ENCODE data around the gene TNIK.
A peak's percentile ranks its signal among the peaks of the same experiment; 100 is the strongest.

The TNIK gene
- total RNA-seq: 128 to 173 (median 167) reads per million in 3 donors

GRCh38 chr3:171459942-171460724 lies at the start of gene TNIK:
TSS of gene TNIK (minus strand) at chr3:171460405. CDS start at chr3:171460063, 342 bp downstream.
- no peaks in the 10 kb centered on the region for H3K9me3 ChIP-seq (ENCODE audit: control insufficient read depth, low read length)
- no peaks in the 10 kb centered on the region for H3K36me3 ChIP-seq (ENCODE audit: control insufficient read depth, insufficient read depth, low read length)
- peak; percentile 92 to 95 (median 93) for DNase-seq
- H3K27ac ChIP-seq (ENCODE audit: insufficient read depth, low read length, poor library complexity, severe bottlenecking): peak within 1 kb of the TSS; percentile 76
- H3K4me3 ChIP-seq (ENCODE audit: insufficient read depth, low read depth, low read length, poor library complexity, severe bottlenecking): peak within 1 kb of the TSS; percentile 84
- H3K4me1 ChIP-seq (ENCODE audit: control insufficient read depth, insufficient read depth, low read length, poor library complexity, severe bottlenecking): peaks cover 26% of the 10 kb centered on the region
- H3K27me3 ChIP-seq (replicated peaks; ENCODE audit: control insufficient read depth, insufficient read depth, low read length, poor library complexity, severe bottlenecking): no peaks in the 10 kb centered on the region

DNA sequence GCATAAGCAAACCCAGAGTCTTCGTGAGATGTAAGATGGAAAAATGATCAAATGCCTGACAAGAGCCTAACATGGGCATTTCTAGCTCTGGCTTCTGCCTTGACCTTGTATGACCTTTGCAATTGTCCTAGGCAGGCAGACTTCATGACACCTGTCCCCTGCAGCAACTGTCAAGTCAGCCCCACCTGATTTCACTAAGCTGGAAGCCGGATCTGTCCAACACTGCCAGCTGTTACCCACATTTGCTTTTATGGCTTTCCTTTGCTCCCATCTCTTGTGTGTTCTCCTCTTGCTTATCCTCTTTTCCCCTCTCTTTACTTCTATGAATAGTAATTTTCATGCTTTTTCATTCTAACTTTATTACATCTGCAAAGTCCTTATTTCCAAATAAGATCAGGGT lies 48.5 kb upstream of the TNIK start:
- Histone ChIP-seq H3K9me3 (ENCODE audit: control insufficient read depth, low read length) (no peaks in the 10 kb centered on the region), H3K36me3 (ENCODE audit: control insufficient read depth, insufficient read depth, low read length) (no peaks in the 10 kb centered on the region), H3K4me1 (ENCODE audit: control insufficient read depth, insufficient read depth, low read length, poor library complexity, severe bottlenecking) (no peaks in the 10 kb centered on the region), H3K4me3 (ENCODE audit: insufficient read depth, low read depth, low read length, poor library complexity, severe bottlenecking) (no peak overlapping the region), H3K27me3 (replicated peaks; ENCODE audit: control insufficient read depth, insufficient read depth, low read length, poor library complexity, severe bottlenecking) (no peaks in the 10 kb centered on the region), H3K27ac (ENCODE audit: insufficient read depth, low read length, poor library complexity, severe bottlenecking) (no peak overlapping the region)
- DNase-seq: no peak

DNA sequence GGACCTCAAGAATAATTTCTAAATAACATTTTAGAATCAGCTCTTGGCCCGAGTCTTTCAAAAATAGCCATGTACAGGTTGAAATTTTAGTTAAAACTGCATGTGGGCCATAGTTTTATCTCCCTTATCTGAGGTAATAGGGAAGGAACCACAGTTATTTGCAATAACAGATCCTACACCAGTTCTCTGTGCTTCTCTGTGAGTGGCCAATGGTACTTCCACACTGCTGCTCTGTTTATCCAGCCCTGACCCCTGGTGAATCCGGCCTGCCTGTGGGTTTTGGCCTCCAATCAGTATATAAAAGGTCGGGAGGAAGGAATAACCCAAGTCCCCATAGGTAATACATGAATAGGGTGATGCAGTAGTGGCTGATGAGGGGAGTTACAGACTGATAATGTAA lies 48.0 kb upstream of the TNIK start:
- no peaks in the 10 kb centered on the region for H3K36me3 ChIP-seq (ENCODE audit: control insufficient read depth, insufficient read depth, low read length)
- H3K4me3 ChIP-seq (ENCODE audit: insufficient read depth, low read depth, low read length, poor library complexity, severe bottlenecking): no peak overlapping the region
- no peak overlapping the region for H3K27ac ChIP-seq (ENCODE audit: insufficient read depth, low read length, poor library complexity, severe bottlenecking)
- no peak for DNase-seq
- no peaks in the 10 kb centered on the region for H3K9me3 ChIP-seq (ENCODE audit: control insufficient read depth, low read length)
- H3K27me3 ChIP-seq (replicated peaks; ENCODE audit: control insufficient read depth, insufficient read depth, low read length, poor library complexity, severe bottlenecking): no peaks in the 10 kb centered on the region
- H3K4me1 ChIP-seq (ENCODE audit: control insufficient read depth, insufficient read depth, low read length, poor library complexity, severe bottlenecking): no peaks in the 10 kb centered on the region

DNA sequence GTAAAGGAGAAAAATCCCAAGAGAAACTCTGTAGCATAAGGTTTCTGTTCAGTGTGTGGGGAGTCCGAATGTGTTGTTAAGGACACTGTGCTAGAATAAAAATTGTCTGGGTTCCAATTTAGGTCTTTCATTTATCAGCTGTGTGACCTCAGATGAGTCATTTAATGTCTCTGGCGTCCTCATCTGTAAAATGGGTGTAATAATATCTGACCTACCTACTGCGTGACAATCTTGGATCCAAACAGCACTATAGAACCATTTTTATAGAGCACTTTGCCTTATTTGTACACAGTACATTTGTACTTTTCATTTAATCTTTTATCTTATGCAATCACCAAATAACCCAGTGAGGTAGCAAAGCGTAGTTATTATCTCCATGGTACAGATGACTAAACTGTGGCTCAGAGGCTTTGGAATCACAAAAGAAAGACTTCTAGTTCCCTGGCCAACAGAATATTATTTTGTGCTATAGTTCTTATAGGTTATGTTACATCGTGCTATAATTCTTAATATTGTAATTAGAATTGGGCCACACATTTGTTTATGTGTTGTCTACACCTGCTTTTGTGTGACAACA lies 46.6 kb upstream of the TNIK start:
- no peak overlapping the region for H3K27ac ChIP-seq (ENCODE audit: insufficient read depth, low read length, poor library complexity, severe bottlenecking)
- H3K4me1 ChIP-seq (ENCODE audit: control insufficient read depth, insufficient read depth, low read length, poor library complexity, severe bottlenecking): no peaks in the 10 kb centered on the region
- DNase-seq: no peak
- no peak overlapping the region for H3K4me3 ChIP-seq (ENCODE audit: insufficient read depth, low read depth, low read length, poor library complexity, severe bottlenecking)
- H3K27me3 ChIP-seq (replicated peaks; ENCODE audit: control insufficient read depth, insufficient read depth, low read length, poor library complexity, severe bottlenecking): no peaks in the 10 kb centered on the region
- no peaks in the 10 kb centered on the region for H3K36me3 ChIP-seq (ENCODE audit: control insufficient read depth, insufficient read depth, low read length)
- no peaks in the 10 kb centered on the region for H3K9me3 ChIP-seq (ENCODE audit: control insufficient read depth, low read length)

GRCh38 chr3:171505822-171506333 lies 45.7 kb upstream of the TNIK start:
- no peak overlapping the region for H3K27ac ChIP-seq (ENCODE audit: insufficient read depth, low read length, poor library complexity, severe bottlenecking)
- H3K4me1 ChIP-seq (ENCODE audit: control insufficient read depth, insufficient read depth, low read length, poor library complexity, severe bottlenecking): no peaks in the 10 kb centered on the region
- no peak for DNase-seq
- no peaks in the 10 kb centered on the region for H3K36me3 ChIP-seq (ENCODE audit: control insufficient read depth, insufficient read depth, low read length)
- H3K9me3 ChIP-seq (ENCODE audit: control insufficient read depth, low read length): no peaks in the 10 kb centered on the region
- H3K4me3 ChIP-seq (ENCODE audit: insufficient read depth, low read depth, low read length, poor library complexity, severe bottlenecking): no peak overlapping the region
- H3K27me3 ChIP-seq (replicated peaks; ENCODE audit: control insufficient read depth, insufficient read depth, low read length, poor library complexity, severe bottlenecking): no peaks in the 10 kb centered on the region

DNA sequence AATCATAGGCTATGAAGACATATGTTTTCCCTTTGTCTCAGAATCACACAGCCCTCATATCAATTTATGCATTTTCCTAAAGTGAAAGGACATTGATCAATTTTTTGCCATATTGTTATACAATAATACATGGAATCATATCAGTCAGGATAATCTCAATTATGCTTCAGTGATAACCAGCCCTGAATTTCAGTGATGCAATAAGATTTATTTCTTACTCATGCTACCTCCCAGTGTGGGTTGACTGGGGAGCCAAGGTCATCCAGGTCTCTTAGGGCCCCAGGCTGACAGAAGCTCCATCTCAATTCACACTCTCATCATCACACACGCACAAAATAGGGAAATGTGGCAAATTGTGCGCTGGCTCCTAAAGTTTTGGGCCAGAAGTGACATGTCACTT lies 44.2 kb upstream of the TNIK start:
- H3K27me3 ChIP-seq (replicated peaks; ENCODE audit: control insufficient read depth, insufficient read depth, low read length, poor library complexity, severe bottlenecking): no peaks in the 10 kb centered on the region
- no peaks in the 10 kb centered on the region for H3K4me1 ChIP-seq (ENCODE audit: control insufficient read depth, insufficient read depth, low read length, poor library complexity, severe bottlenecking)
- no peak for DNase-seq
- H3K4me3 ChIP-seq (ENCODE audit: insufficient read depth, low read depth, low read length, poor library complexity, severe bottlenecking): no peak overlapping the region
- no peaks in the 10 kb centered on the region for H3K9me3 ChIP-seq (ENCODE audit: control insufficient read depth, low read length)
- no peaks in the 10 kb centered on the region for H3K36me3 ChIP-seq (ENCODE audit: control insufficient read depth, insufficient read depth, low read length)
- no peak overlapping the region for H3K27ac ChIP-seq (ENCODE audit: insufficient read depth, low read length, poor library complexity, severe bottlenecking)

DNA sequence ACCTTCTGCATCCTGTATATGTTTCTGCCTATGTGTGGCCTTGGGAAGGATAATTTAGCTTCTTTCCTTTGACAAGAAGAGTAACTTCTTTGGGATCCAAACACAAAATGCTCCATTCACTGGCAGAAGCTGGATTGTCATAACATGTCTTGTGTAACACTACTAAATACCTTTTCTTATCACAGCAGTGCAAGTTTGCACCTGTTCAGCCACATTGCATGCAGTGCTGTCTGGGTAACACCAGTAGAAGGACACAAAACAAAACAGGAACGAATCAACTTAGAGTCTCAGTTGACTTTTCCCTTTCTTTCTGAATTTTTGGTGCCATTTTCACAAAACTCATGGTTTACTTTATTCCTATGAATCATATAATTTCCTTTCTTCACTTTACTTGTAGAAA lies 43.6 kb upstream of the TNIK start:
- Histone ChIP-seq H3K36me3 (ENCODE audit: control insufficient read depth, insufficient read depth, low read length) (no peaks in the 10 kb centered on the region), H3K27me3 (replicated peaks; ENCODE audit: control insufficient read depth, insufficient read depth, low read length, poor library complexity, severe bottlenecking) (no peaks in the 10 kb centered on the region), H3K4me3 (ENCODE audit: insufficient read depth, low read depth, low read length, poor library complexity, severe bottlenecking) (no peak overlapping the region), H3K27ac (ENCODE audit: insufficient read depth, low read length, poor library complexity, severe bottlenecking) (no peak overlapping the region), H3K9me3 (ENCODE audit: control insufficient read depth, low read length) (no peaks in the 10 kb centered on the region), H3K4me1 (ENCODE audit: control insufficient read depth, insufficient read depth, low read length, poor library complexity, severe bottlenecking) (no peaks in the 10 kb centered on the region)
- DNase-seq: no peak

DNA sequence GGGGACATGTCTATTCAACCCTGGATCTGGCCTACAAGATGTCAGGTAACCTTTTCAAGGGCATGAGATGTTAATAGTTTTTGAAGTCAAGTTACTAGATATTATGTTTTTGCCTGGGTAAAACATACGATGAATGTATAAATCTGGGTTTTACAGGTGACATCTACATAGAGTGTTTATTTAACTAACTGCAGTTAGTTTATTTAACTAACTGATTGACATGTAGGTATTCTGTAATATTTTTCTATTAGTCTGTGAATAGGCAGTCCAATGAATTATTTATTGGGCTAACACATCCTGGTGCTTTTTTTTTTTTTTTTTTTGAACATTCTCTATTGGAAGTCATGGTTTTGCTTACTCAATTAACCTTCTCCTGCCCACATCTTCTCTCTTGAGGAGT lies 38.7 kb upstream of the TNIK start:
- no peak for DNase-seq
- Histone ChIP-seq H3K36me3 (ENCODE audit: control insufficient read depth, insufficient read depth, low read length) (no peaks in the 10 kb centered on the region), H3K27me3 (replicated peaks; ENCODE audit: control insufficient read depth, insufficient read depth, low read length, poor library complexity, severe bottlenecking) (no peaks in the 10 kb centered on the region)

GRCh38 chr3:171497468-171497867 lies 37.3 kb upstream of the TNIK start:
- no peak overlapping the region for H3K27ac ChIP-seq (ENCODE audit: insufficient read depth, low read length, poor library complexity, severe bottlenecking)
- H3K27me3 ChIP-seq (replicated peaks; ENCODE audit: control insufficient read depth, insufficient read depth, low read length, poor library complexity, severe bottlenecking): no peaks in the 10 kb centered on the region
- peaks cover 5% of the 10 kb centered on the region for H3K4me1 ChIP-seq (ENCODE audit: control insufficient read depth, insufficient read depth, low read length, poor library complexity, severe bottlenecking)
- no peaks in the 10 kb centered on the region for H3K36me3 ChIP-seq (ENCODE audit: control insufficient read depth, insufficient read depth, low read length)
- no peak for DNase-seq
- H3K4me3 ChIP-seq (ENCODE audit: insufficient read depth, low read depth, low read length, poor library complexity, severe bottlenecking): no peak overlapping the region
- no peaks in the 10 kb centered on the region for H3K9me3 ChIP-seq (ENCODE audit: control insufficient read depth, low read length)

More for the DNA sequence above, 38.7 kb upstream of the TNIK start:
- no peak overlapping the region for H3K4me3 ChIP-seq (ENCODE audit: insufficient read depth, low read depth, low read length, poor library complexity, severe bottlenecking)
- H3K9me3 ChIP-seq (ENCODE audit: control insufficient read depth, low read length): no peaks in the 10 kb centered on the region
- peaks cover 3% of the 10 kb centered on the region for H3K4me1 ChIP-seq (ENCODE audit: control insufficient read depth, insufficient read depth, low read length, poor library complexity, severe bottlenecking)
- H3K27ac ChIP-seq (ENCODE audit: insufficient read depth, low read length, poor library complexity, severe bottlenecking): no peak overlapping the region

- H3K36me3 ChIP-seq (ENCODE audit: control insufficient read depth, insufficient read depth, low read length): no peaks in the 10 kb centered on the region
- no peaks in the 10 kb centered on the region for H3K27me3 ChIP-seq (replicated peaks; ENCODE audit: control insufficient read depth, insufficient read depth, low read length, poor library complexity, severe bottlenecking)
- DNase-seq: no peak
- H3K4me3 ChIP-seq (ENCODE audit: insufficient read depth, low read depth, low read length, poor library complexity, severe bottlenecking): no peak overlapping the region
- peaks cover 5% of the 10 kb centered on the region for H3K4me1 ChIP-seq (ENCODE audit: control insufficient read depth, insufficient read depth, low read length, poor library complexity, severe bottlenecking)
- no peaks in the 10 kb centered on the region for H3K9me3 ChIP-seq (ENCODE audit: control insufficient read depth, low read length)
- no peak overlapping the region for H3K27ac ChIP-seq (ENCODE audit: insufficient read depth, low read length, poor library complexity, severe bottlenecking)
Measured at GRCh38 chr3:171495413-171495812, 35.2 kb upstream of the TNIK start.

Data from effector memory CD4-positive, alpha-beta T cell (primary cell).